Kidney epithelial cell (primary cell): ENCODE data around the gene SPATA13. TPM values are rescaled to one million over a fixed set of nuclear protein-coding genes. Genes with fewer than 3 reads are reported as not detected.
A peak's percentile ranks its signal among the peaks of the same experiment; 100 is the strongest.

Experiments used
- DNase-seq: peaks from one replicate; pipeline ENCODE4 v3.0.0-alpha.2; 2010; ENCODE audit warnings: low read depth
- H3K27me3 ChIP-seq: 2 replicates; pipeline ENCODE4 v1.6.0; 2011; ENCODE audit warnings: low read length; ENCODE audit not compliant: control insufficient read depth, insufficient read depth
- H3K36me3 ChIP-seq: 2 replicates; pipeline ENCODE4 v1.5.1; 2011; ENCODE audit warnings: low read length; ENCODE audit not compliant: control insufficient read depth, insufficient read depth
- H3K4me3 ChIP-seq: 2 replicates; pipeline ENCODE4 v1.5.1; 2011; ENCODE audit warnings: low read depth, mild to moderate bottlenecking, control low read depth, low read length
- CTCF ChIP-seq: IDR thresholded peaks from 2 replicates; pipeline ENCODE4 v1.5.1; 2011; ENCODE audit warnings: mild to moderate bottlenecking, moderate library complexity, low read length, control low read depth, inconsistent platforms; ENCODE audit not compliant: insufficient read depth, poor library complexity, severe bottlenecking
- total RNA-seq: library from RNA; depleted of rRNA; stranded (reverse); fragments of >200 nt; gene quantifications from 2 replicates; pipeline ENCODE4 v1.2.3, GENCODE V29; 2015

Gene SPATA13
- total RNA-seq, 1 donor from 2014 or later: 11.3 TPM

GRCh38 chr13:24217601-24218281, 57.2 kb downstream of the SPATA13 start:
- H3K4me3 ChIP-seq: no peak overlapping the region
- H3K27me3 ChIP-seq: no peaks in the 10 kb centered on the region
- DNase-seq: no peak
- H3K36me3 ChIP-seq: no peaks in the 10 kb centered on the region
- TF ChIP-seq CTCF: no peak

- Histone ChIP-seq H3K36me3 (no peaks in the 10 kb centered on the region), H3K4me3 (no peak overlapping the region), H3K27me3 (no peaks in the 10 kb centered on the region)
- no peak for TF ChIP-seq CTCF
- no peak for DNase-seq
Measured at GRCh38 chr13:24218338-24218737, 57.8 kb downstream of the SPATA13 start.

- no peak overlapping the region for H3K4me3 ChIP-seq
- no peaks in the 10 kb centered on the region for H3K36me3 ChIP-seq
- TF ChIP-seq CTCF: no peak
- DNase-seq: no peak
- H3K27me3 ChIP-seq: no peaks in the 10 kb centered on the region
Measured at GRCh38 chr13:24218977-24219376, 58.5 kb downstream of the SPATA13 start.

GRCh38 chr13:24220086-24220703, 59.7 kb downstream of the SPATA13 start:
- peak; percentile 50 for DNase-seq
- no peaks in the 10 kb centered on the region for H3K27me3 ChIP-seq
- H3K36me3 ChIP-seq: no peaks in the 10 kb centered on the region
- TF ChIP-seq CTCF: peak; percentile 57
- no peak overlapping the region for H3K4me3 ChIP-seq

GRCh38 chr13:24221007-24221406, 60.5 kb downstream of the SPATA13 start:
- Histone ChIP-seq H3K36me3 (no peaks in the 10 kb centered on the region), H3K27me3 (no peaks in the 10 kb centered on the region), H3K4me3 (no peak overlapping the region)
- DNase-seq: no peak
- no peak for TF ChIP-seq CTCF

GRCh38 chr13:24222756-24223155, 62.2 kb downstream of the SPATA13 start:
- Histone ChIP-seq H3K36me3 (no peaks in the 10 kb centered on the region), H3K4me3 (no peak overlapping the region), H3K27me3 (no peaks in the 10 kb centered on the region)
- TF ChIP-seq CTCF: no peak
- no peak for DNase-seq
